Measurements from ENCODE around the gene TPP1. TPM values are rescaled to one million over a fixed set of nuclear protein-coding genes. Genes with fewer than 3 reads are reported as not detected.

The TPP1 gene
- total RNA-seq, 4 donors from 2014 or later = 56.1 to 126 (median 81.9) TPM

DNA sequence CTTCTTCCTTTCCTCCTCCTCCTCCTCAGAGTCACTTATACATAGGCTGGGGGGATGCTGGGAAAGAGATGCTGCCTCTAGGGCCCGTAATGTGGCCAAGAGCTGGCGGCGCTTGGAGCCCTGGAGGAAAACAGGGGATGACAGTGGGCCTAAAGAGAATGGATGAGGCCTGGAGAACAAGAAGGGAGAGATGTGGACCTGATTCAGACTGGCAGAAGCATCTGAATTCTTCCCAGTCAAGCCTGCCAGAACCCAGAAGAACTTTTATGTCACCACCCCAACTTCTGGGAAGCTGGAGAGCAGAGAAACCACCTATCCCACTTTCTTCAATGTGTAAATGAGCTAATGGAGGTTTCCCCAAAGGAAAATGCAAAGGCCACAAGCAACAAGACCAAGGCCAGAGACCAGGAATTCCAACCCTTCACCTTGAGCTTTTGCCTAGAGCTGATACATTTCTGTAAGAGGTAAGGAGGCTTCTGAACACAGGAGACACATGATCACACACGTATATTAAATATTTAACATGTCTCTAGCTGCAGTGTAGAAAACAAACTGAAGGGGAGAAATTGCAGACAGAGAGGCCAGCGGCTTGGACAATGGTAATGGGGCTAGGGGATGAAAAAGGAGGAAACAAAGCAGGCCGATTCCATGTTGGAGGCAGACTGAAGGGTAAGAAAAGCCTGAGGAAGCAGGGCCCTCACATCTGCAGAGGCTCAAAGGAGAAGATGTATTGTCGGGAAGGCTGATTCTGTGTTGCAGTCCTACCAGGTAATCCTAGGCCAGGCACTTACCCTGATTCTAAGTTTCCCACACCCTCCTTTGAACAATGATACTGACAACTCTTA lies 16.9 kb downstream of the TPP1 start:
- WGBS = 50% methylated on average over 7 of the region's 7 CpGs
- H3K4me1 ChIP-seq = peaks cover 48% of the 10 kb centered on the region
- no peaks in the 10 kb centered on the region for H3K9me3 ChIP-seq
- peaks cover 33% of the 10 kb centered on the region for H3K36me3 ChIP-seq
- H3K27me3 ChIP-seq = no peaks in the 10 kb centered on the region
- H3K27ac ChIP-seq = no peak overlapping the region
- H3K4me3 ChIP-seq = peak overlapping the region; percentile 54
- TF ChIP-seq POLR2AphosphoS5 (IDR thresholded peaks at IDR 0.05) = no peak
- TF ChIP-seq EP300 (IDR thresholded peaks at IDR 0.05) = no peak
- TF ChIP-seq POLR2A (IDR thresholded peaks at IDR 0.05) = no peak
- TF ChIP-seq, protein P1, sequence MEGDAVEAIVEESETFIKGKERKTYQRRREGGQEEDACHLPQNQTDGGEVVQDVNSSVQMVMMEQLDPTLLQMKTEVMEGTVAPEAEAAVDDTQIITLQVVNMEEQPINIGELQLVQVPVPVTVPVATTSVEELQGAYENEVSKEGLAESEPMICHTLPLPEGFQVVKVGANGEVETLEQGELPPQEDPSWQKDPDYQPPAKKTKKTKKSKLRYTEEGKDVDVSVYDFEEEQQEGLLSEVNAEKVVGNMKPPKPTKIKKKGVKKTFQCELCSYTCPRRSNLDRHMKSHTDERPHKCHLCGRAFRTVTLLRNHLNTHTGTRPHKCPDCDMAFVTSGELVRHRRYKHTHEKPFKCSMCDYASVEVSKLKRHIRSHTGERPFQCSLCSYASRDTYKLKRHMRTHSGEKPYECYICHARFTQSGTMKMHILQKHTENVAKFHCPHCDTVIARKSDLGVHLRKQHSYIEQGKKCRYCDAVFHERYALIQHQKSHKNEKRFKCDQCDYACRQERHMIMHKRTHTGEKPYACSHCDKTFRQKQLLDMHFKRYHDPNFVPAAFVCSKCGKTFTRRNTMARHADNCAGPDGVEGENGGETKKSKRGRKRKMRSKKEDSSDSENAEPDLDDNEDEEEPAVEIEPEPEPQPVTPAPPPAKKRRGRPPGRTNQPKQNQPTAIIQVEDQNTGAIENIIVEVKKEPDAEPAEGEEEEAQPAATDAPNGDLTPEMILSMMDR (IDR thresholded peaks at IDR 0.05) = no peak
- no peak for DNase-seq (ENCODE audit: low spot score in 2 of 2)

DNA sequence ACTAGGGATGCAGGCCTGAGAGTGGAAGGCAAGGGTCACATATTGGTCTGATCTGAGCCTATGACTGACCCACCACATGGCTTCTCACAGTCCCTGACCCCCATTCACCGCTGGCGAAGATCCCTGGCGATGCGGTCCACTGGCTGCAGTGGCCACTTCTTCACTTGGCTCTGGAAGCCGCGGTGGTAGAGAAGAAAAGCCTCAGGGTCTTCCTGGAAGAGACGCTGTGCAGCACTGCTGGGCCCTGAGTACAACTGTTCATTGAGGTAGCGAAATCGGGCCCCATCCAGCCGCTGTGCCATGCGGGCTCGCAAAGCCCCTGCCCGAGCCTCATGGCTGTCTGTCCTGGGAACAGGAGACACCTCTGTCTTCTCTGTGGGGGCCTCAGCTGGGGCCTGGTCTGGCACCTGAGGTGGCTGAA lies 18.2 kb downstream of the TPP1 start:
- Histone ChIP-seq H3K27ac (no peak overlapping the region), H3K4me3 (no peak overlapping the region), H3K36me3 (peaks cover 39% of the 10 kb centered on the region), H3K27me3 (no peaks in the 10 kb centered on the region), H3K4me1 (peaks cover 35% of the 10 kb centered on the region), H3K9me3 (no peaks in the 10 kb centered on the region)
- 92% methylated on average over 13 of the region's 13 CpGs for WGBS
- DNase-seq (ENCODE audit: low spot score in 2 of 2) = no peak
- no peak for TF ChIP-seq EP300 (IDR thresholded peaks at IDR 0.05)
- TF ChIP-seq POLR2AphosphoS5 (IDR thresholded peaks at IDR 0.05) = no peak
- TF ChIP-seq, protein P1 (IDR thresholded peaks at IDR 0.05) = no peak
- no peak for TF ChIP-seq POLR2A (IDR thresholded peaks at IDR 0.05)

DNA sequence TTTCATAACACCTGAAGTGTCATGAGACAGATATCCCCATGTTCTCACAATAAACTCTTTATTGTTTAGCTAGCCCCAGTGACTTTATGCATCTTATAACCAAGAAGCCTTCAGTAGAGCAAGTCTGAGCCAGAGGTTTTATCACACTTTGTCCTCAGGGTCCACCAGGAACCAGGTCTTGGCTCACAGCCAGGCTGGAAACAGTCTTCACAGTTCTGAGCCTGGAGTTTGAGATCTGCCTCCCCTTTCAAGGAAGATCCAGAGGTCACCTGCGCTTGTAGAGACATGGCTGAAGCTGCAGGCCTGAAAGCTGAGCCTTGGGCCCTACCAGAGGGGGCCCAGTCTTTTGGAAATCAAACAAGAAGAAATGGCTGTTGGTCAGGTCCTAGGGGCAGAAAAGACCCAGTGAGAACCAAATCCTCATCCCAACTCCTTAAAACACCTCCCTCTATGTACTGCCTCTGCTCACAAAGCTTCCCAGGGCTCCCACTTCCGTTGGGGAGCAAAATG lies 19.3 kb downstream of the TPP1 start:
- Histone ChIP-seq H3K9me3 (no peaks in the 10 kb centered on the region), H3K4me1 (peaks cover 24% of the 10 kb centered on the region), H3K27ac (no peak overlapping the region), H3K4me3 (no peak overlapping the region), H3K27me3 (no peaks in the 10 kb centered on the region), H3K36me3 (peaks cover 39% of the 10 kb centered on the region)
- no peak for TF ChIP-seq EP300 (IDR thresholded peaks at IDR 0.05)
- TF ChIP-seq, protein P1 (IDR thresholded peaks at IDR 0.05) = no peak
- no peak for TF ChIP-seq POLR2AphosphoS5 (IDR thresholded peaks at IDR 0.05)
- no peak for TF ChIP-seq POLR2A (IDR thresholded peaks at IDR 0.05)
- no peak for DNase-seq (ENCODE audit: low spot score in 2 of 2)
- WGBS = 89% methylated on average over 2 of the region's 2 CpGs

DNA sequence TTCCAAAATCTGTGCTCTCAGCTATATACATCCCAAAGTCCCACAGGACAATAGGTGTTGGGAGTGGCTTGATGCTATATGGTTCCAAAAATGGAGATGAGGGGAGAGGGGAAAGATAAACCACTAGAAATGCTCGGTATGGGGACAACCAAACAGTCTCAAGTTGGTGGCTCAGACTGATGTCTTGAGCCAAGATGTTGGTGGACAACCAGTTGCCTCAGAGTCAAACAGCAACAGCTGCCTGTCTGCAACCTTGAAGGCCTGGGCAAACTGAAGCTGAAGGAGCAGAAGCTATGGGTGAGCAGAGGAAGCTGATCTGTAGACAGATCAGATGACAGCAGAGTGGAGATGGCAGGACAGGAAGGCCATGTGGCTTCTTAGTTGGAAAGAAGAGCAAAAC lies 19.8 kb downstream of the TPP1 start:
- peaks cover 41% of the 10 kb centered on the region for H3K36me3 ChIP-seq
- H3K27me3 ChIP-seq = no peaks in the 10 kb centered on the region
- H3K4me3 ChIP-seq = no peak overlapping the region
- H3K27ac ChIP-seq = no peak overlapping the region
- no peak for TF ChIP-seq POLR2AphosphoS5 (IDR thresholded peaks at IDR 0.05)
- TF ChIP-seq EP300 (IDR thresholded peaks at IDR 0.05) = no peak
- TF ChIP-seq, protein P1 (IDR thresholded peaks at IDR 0.05) = no peak
- no peak for TF ChIP-seq POLR2A (IDR thresholded peaks at IDR 0.05)
- peaks cover 19% of the 10 kb centered on the region for H3K4me1 ChIP-seq
- WGBS = 100% methylated on average over 1 of the region's 1 CpG
- DNase-seq (ENCODE audit: low spot score in 2 of 2) = no peak
- H3K9me3 ChIP-seq = no peaks in the 10 kb centered on the region

DNA sequence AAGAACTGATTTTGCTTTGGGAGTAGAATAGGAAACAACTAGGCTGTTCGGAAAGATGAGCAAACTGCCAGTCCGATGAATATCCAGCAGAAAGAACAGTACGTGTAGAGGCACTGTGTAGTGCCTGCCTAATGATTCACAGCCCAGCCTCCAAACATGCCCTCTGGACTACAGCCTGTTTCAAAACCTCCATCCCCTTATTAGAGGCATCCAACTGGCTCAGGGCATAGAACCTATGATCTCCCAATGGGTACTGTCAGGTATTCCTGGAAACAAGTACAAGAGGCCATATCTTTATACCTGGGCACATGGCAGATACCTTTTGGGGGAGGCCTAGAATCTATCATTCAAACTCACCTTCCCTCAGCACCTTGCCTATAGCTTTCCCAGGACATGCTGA lies 20.7 kb downstream of the TPP1 start:
- no peaks in the 10 kb centered on the region for H3K9me3 ChIP-seq
- no peak for DNase-seq (ENCODE audit: low spot score in 2 of 2)
- TF ChIP-seq EP300 (IDR thresholded peaks at IDR 0.05) (no peak), POLR2AphosphoS5 (IDR thresholded peaks at IDR 0.05) (no peak), POLR2A (IDR thresholded peaks at IDR 0.05) (no peak)
- TF ChIP-seq, protein P1 (IDR thresholded peaks at IDR 0.05) = no peak
- H3K36me3 ChIP-seq = peaks cover 47% of the 10 kb centered on the region
- H3K27me3 ChIP-seq = no peaks in the 10 kb centered on the region
- 79% methylated on average over 3 of the region's 3 CpGs for WGBS
- no peak overlapping the region for H3K27ac ChIP-seq
- H3K4me3 ChIP-seq = no peak overlapping the region
- peaks cover 17% of the 10 kb centered on the region for H3K4me1 ChIP-seq
